ENCODE data around the gene GOLT1B. TPM values are rescaled to one million over a fixed set of nuclear protein-coding genes. Genes with fewer than 3 reads are reported as not detected.

Gene GOLT1B
- total and polyA plus RNA-seq, 2 of the 13 experiments (the other 11 are each of a cell fraction or from before 2014, with no cell fraction given), result 23.6 to 38.4 TPM

GRCh38 chr12:21539797-21540196 lies 38.2 kb downstream of the GOLT1B start (continued):
- TF ChIP-seq GPBP1L1 (CRISPR knock-in tag; IDR thresholded peaks at IDR 0.05) (no peak), HMGXB3 (CRISPR knock-in tag; IDR thresholded peaks at IDR 0.05; ENCODE audit: borderline replicate concordance) (no peak), ZSCAN25 (CRISPR knock-in tag; IDR thresholded peaks at IDR 0.05) (no peak), ZBTB14 (CRISPR knock-in tag; IDR thresholded peaks at IDR 0.05) (no peak), ZNF891 (CRISPR knock-in tag; IDR thresholded peaks at IDR 0.05) (no peak), HNRNPK (IDR thresholded peaks at IDR 0.05; ENCODE audit: low read depth, low read length, poor library complexity, severe bottlenecking) (no peak), GATAD2A (CRISPR knock-in tag; IDR thresholded peaks at IDR 0.05) (no peak), SALL2 (CRISPR knock-in tag; IDR thresholded peaks at IDR 0.05) (no peak), SETDB1 (CRISPR knock-in tag; IDR thresholded peaks at IDR 0.05; ENCODE audit: borderline replicate concordance) (no peak), AFF4 (CRISPR knock-in tag; IDR thresholded peaks at IDR 0.05) (no peak), IRX3 (CRISPR knock-in tag; IDR thresholded peaks at IDR 0.05; ENCODE audit: borderline replicate concordance, low read depth) (no peak), ZNF33B (CRISPR knock-in tag; IDR thresholded peaks at IDR 0.05) (no peak)

All from HepG2 (cell line).